ENCODE measurements around the gene MICB. TPM values are rescaled to one million over a fixed set of nuclear protein-coding genes. Genes with fewer than 3 reads are reported as not detected.

MICB gene
- total RNA-seq, 1 experiment from 2014 or later, result 37.0 TPM

DNA sequence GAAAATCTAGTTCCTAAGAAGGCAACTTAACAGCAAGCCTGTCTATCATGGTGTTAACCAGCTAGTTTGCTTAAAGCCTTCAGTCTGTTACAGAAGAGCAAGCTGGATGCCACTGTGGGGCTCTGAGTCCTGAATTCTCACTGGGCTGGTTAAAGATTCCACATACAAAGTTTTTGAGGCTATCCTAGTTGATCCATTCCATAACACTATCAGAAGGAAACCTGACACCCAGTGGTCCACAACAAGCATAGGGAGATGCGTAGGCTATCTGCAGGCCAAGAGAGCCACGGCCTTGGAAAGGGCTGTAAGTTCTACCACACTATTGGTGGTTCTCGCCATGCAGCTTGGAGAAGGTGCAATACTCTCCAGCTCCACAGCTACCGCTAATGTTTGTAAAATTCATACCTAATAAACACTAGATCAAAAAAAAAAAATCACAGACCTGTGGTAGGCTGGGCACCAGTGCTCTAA, 30.4 kb downstream of the MICB start (continued):
- TF ChIP-seq, protein P1, sequence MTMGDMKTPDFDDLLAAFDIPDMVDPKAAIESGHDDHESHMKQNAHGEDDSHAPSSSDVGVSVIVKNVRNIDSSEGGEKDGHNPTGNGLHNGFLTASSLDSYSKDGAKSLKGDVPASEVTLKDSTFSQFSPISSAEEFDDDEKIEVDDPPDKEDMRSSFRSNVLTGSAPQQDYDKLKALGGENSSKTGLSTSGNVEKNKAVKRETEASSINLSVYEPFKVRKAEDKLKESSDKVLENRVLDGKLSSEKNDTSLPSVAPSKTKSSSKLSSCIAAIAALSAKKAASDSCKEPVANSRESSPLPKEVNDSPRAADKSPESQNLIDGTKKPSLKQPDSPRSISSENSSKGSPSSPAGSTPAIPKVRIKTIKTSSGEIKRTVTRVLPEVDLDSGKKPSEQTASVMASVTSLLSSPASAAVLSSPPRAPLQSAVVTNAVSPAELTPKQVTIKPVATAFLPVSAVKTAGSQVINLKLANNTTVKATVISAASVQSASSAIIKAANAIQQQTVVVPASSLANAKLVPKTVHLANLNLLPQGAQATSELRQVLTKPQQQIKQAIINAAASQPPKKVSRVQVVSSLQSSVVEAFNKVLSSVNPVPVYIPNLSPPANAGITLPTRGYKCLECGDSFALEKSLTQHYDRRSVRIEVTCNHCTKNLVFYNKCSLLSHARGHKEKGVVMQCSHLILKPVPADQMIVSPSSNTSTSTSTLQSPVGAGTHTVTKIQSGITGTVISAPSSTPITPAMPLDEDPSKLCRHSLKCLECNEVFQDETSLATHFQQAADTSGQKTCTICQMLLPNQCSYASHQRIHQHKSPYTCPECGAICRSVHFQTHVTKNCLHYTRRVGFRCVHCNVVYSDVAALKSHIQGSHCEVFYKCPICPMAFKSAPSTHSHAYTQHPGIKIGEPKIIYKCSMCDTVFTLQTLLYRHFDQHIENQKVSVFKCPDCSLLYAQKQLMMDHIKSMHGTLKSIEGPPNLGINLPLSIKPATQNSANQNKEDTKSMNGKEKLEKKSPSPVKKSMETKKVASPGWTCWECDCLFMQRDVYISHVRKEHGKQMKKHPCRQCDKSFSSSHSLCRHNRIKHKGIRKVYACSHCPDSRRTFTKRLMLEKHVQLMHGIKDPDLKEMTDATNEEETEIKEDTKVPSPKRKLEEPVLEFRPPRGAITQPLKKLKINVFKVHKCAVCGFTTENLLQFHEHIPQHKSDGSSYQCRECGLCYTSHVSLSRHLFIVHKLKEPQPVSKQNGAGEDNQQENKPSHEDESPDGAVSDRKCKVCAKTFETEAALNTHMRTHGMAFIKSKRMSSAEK (CRISPR knock-in tag; IDR thresholded peaks at IDR 0.05; ENCODE audit: borderline replicate concordance), result no peak
- no peak for TF ChIP-seq TCF7 (CRISPR knock-in tag; IDR thresholded peaks at IDR 0.05; ENCODE audit: low read depth)
- no peak for TF ChIP-seq SOX15 (CRISPR knock-in tag; IDR thresholded peaks at IDR 0.05)
- TF ChIP-seq, protein P2, sequence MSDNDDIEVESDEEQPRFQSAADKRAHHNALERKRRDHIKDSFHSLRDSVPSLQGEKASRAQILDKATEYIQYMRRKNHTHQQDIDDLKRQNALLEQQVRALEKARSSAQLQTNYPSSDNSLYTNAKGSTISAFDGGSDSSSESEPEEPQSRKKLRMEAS (CRISPR knock-in tag; IDR thresholded peaks at IDR 0.05), result no peak
- no peak for TF ChIP-seq PRRX2 (CRISPR knock-in tag; IDR thresholded peaks at IDR 0.05)
- TF ChIP-seq TEAD1 (CRISPR knock-in tag; IDR thresholded peaks at IDR 0.05), result no peak

DNA sequence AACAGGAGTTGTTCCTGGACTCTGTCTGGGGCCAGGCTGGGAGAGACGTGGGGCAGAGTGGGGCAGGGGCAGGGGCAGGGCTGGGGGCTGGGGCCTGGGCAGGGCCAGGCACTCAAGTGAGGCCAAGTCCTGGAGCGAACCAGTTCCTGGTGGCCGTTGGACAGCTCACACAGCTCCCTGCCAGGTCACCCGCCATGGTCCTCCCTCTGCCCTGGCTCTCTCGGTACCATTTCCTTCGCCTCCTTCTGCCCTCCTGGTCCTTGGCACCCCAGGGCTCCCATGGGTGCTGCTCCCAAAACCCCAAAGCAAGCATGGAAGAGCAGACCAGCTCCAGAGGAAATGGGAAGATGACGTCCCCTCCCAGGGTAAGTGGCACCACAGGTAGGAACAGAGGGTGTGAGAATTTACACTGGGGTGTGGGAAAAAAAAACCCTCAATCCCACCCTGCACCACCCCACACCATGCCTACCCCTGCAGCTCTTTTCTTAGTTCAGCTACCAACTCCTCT, 30.9 kb downstream of the MICB start, which contains the start of gene MCCD1:
Gene MCCD1, plus strand, starts transcription at position 142 of the 508 bp plus-strand sequence. Its CDS starts 53 bp downstream, at position 195.
- Mint-ChIP-seq H3K36me3 (peaks cover 42% of the 10 kb centered on the region), H3K9me3 (no peaks in the 10 kb centered on the region), H3K27ac (peak within 1 kb of the TSS; percentile 93), H3K4me1 (peaks cover 36% of the 10 kb centered on the region), H3K27me3 (ENCODE audit: low read depth) (no peaks in the 10 kb centered on the region), H3K4me3 (no peak within 1 kb of the TSS)
- peak; percentile 55 for ATAC-seq
- ChIA-PET CTCF (interaction anchor here (0.7 to 1.9 kb wide), 10 partner anchors 10 to 86 kb away, joined by 3 to 10 read pairs (median 4); partner anchors contain the start of genes ATP6V1G2 and MICB), POLR2A (interaction anchor here (1.9 to 2.2 kb wide), 4 partner anchors 12 to 31 kb away, joined by 8 to 17 read pairs (median 11); partner anchors contain the start of genes ATP6V1G2, DDX39B, MICB and NFKBIL1)
- DNase-seq (ENCODE audit: low spot score), result no peak
- TF ChIP-seq, protein P3, sequence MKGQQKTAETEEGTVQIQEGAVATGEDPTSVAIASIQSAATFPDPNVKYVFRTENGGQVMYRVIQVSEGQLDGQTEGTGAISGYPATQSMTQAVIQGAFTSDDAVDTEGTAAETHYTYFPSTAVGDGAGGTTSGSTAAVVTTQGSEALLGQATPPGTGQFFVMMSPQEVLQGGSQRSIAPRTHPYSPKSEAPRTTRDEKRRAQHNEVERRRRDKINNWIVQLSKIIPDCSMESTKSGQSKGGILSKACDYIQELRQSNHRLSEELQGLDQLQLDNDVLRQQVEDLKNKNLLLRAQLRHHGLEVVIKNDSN (CRISPR knock-in tag; IDR thresholded peaks at IDR 0.05), result no peak
- TF ChIP-seq, protein P4, sequence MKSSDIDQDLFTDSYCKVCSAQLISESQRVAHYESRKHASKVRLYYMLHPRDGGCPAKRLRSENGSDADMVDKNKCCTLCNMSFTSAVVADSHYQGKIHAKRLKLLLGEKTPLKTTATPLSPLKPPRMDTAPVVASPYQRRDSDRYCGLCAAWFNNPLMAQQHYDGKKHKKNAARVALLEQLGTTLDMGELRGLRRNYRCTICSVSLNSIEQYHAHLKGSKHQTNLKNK (CRISPR knock-in tag; IDR thresholded peaks at IDR 0.05), result peak; percentile 79; the same call in 1 of the 2 replicates
- TF ChIP-seq ZNF416 (CRISPR knock-in tag; IDR thresholded peaks at IDR 0.05), result peak; percentile 61
- TF ChIP-seq ELF4 (CRISPR knock-in tag; IDR thresholded peaks at IDR 0.05; ENCODE audit: low read depth), result no peak
- no peak for TF ChIP-seq NFE2L1 (CRISPR knock-in tag; IDR thresholded peaks at IDR 0.05)
- TF ChIP-seq NFATC4 (CRISPR knock-in tag; IDR thresholded peaks at IDR 0.05), result peak; percentile 78
- TF ChIP-seq, protein P5, sequence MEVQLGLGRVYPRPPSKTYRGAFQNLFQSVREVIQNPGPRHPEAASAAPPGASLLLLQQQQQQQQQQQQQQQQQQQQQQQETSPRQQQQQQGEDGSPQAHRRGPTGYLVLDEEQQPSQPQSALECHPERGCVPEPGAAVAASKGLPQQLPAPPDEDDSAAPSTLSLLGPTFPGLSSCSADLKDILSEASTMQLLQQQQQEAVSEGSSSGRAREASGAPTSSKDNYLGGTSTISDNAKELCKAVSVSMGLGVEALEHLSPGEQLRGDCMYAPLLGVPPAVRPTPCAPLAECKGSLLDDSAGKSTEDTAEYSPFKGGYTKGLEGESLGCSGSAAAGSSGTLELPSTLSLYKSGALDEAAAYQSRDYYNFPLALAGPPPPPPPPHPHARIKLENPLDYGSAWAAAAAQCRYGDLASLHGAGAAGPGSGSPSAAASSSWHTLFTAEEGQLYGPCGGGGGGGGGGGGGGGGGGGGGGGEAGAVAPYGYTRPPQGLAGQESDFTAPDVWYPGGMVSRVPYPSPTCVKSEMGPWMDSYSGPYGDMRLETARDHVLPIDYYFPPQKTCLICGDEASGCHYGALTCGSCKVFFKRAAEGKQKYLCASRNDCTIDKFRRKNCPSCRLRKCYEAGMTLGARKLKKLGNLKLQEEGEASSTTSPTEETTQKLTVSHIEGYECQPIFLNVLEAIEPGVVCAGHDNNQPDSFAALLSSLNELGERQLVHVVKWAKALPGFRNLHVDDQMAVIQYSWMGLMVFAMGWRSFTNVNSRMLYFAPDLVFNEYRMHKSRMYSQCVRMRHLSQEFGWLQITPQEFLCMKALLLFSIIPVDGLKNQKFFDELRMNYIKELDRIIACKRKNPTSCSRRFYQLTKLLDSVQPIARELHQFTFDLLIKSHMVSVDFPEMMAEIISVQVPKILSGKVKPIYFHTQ (CRISPR knock-in tag; IDR thresholded peaks at IDR 0.05), result peak; percentile 85; the same call in 1 of the 2 replicates
- no peak for TF ChIP-seq SOX15 (CRISPR knock-in tag; IDR thresholded peaks at IDR 0.05)
- TF ChIP-seq, protein P6, sequence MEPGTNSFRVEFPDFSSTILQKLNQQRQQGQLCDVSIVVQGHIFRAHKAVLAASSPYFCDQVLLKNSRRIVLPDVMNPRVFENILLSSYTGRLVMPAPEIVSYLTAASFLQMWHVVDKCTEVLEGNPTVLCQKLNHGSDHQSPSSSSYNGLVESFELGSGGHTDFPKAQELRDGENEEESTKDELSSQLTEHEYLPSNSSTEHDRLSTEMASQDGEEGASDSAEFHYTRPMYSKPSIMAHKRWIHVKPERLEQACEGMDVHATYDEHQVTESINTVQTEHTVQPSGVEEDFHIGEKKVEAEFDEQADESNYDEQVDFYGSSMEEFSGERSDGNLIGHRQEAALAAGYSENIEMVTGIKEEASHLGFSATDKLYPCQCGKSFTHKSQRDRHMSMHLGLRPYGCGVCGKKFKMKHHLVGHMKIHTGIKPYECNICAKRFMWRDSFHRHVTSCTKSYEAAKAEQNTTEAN (CRISPR knock-in tag; IDR thresholded peaks at IDR 0.05), result no peak
- TF ChIP-seq SP1 (CRISPR knock-in tag; conservative IDR thresholded peaks at IDR 0.05), result no peak
- TF ChIP-seq CREB1 (CRISPR knock-in tag; IDR thresholded peaks at IDR 0.05), result no peak
- TF ChIP-seq ZBTB21 (CRISPR knock-in tag; IDR thresholded peaks at IDR 0.05; ENCODE audit: borderline replicate concordance), result no peak
- TF ChIP-seq, protein P7, sequence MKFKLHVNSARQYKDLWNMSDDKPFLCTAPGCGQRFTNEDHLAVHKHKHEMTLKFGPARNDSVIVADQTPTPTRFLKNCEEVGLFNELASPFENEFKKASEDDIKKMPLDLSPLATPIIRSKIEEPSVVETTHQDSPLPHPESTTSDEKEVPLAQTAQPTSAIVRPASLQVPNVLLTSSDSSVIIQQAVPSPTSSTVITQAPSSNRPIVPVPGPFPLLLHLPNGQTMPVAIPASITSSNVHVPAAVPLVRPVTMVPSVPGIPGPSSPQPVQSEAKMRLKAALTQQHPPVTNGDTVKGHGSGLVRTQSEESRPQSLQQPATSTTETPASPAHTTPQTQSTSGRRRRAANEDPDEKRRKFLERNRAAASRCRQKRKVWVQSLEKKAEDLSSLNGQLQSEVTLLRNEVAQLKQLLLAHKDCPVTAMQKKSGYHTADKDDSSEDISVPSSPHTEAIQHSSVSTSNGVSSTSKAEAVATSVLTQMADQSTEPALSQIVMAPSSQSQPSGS (CRISPR knock-in tag; IDR thresholded peaks at IDR 0.05; ENCODE audit: borderline replicate concordance, low read depth), result no peak
- TF ChIP-seq ZNF232 (CRISPR knock-in tag; IDR thresholded peaks at IDR 0.05), result no peak
- TF ChIP-seq SMAD3 (CRISPR knock-in tag; IDR thresholded peaks at IDR 0.05; ENCODE audit: borderline replicate concordance), result no peak
- no peak for TF ChIP-seq ZNF317 (CRISPR knock-in tag; IDR thresholded peaks at IDR 0.05; ENCODE audit: borderline replicate concordance, low read depth)
- peak; percentile 60; the same call in 1 of the 2 replicates for TF ChIP-seq ZNF423 (CRISPR knock-in tag; IDR thresholded peaks at IDR 0.05)
- TF ChIP-seq NR2C2 (CRISPR knock-in tag; IDR thresholded peaks at IDR 0.05), result no peak
- no peak for TF ChIP-seq NR1H2 (CRISPR knock-in tag; IDR thresholded peaks at IDR 0.05)
- TF ChIP-seq ATF1 (CRISPR knock-in tag; IDR thresholded peaks at IDR 0.05), result no peak
